HG02610 (cell line): ENCODE results near the gene USH1C.

Experiments used
- ATAC-seq: cut with Tn5 transposase; IDR thresholded peaks from one replicate; pipeline ENCODE4 v1.9.1; 2021; ENCODE audit warnings: mild to moderate bottlenecking, moderate library complexity; ENCODE audit not compliant: unreplicated experiment

The USH1C gene

GRCh38 chr11:17479284-17480214 is 64.7 kb downstream of the USH1C start:
- ATAC-seq = no peak

GRCh38 chr11:17478070-17478469 is 66.1 kb downstream of the USH1C start:
- ATAC-seq = no peak

DNA sequence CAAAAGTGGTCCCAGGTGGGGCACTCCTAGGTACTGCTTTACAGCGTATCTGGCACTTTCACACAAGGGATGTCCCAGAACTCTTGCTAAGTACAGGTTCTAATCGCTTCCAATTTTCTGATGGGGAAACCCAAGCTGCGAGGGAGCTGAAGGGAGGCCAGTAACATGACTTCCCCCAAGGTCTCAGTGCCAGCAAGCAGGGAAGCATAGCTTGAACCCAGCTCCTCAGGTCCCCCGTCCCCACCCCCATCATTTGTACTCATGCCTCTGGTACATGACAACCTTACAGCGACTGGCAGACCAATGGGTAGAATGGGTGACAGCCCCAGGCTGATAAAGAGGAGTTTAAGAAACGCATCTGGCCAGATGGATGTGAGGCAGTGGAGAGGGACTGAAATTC is 66.9 kb downstream of the USH1C start:
- ATAC-seq = no peak

DNA sequence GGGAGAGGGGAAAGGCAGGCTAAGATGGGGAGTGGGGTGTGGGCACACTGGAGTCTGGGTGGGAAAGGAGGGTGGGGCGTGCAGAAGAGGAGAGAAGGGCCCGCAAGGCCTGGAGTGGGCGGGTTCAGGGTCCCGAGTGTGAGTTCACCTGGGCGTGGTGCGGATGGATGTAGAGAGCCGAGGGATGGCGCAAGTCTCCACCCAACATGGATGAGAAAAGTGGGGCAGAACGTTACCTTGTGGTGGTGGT is 67.2 kb downstream of the USH1C start:
- ATAC-seq = no peak

DNA sequence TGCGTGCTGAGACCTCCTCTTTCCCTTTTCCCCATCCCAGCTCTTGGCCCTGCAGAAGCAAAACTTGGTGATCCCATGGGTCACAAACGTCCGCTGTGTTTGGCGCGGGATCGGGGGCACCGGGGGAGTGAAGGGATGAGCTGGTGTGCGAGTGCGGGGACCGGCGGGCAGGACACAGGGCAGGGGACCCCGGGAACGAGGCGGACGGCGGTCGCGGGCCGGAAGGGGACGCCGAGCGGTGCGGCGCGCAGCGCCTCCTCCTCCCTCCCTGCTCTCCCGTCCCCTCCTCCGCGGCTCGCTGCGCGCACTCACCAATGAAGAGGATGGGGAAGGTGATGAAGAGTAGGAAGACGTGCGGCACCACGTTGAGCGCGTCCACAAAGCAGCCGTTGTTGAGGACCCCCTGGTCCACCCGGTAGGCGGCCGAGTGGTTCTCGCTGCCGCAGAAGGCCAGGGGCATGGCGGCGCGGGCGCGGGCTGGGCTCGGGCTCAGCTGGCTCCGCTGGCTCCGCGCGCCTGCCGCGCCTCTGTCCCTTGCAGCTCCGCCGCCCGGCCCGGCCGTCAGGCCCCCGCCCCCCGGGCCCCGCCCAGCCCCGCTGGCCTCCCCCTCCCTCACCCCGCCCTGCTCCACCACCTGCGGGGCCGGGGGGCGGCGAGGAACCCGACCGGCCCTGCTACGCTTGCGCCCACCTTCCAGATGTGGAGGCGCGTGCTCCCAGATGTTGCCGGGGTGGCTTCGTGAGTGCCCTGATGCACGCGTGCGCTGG is 67.7 kb downstream of the USH1C start, which contains the start of gene ABCC8:
Gene ABCC8 (minus strand): TSS at position 529 of the 767 bp plus-strand sequence. CDS start 69 bp downstream, at position 460.
- ATAC-seq = no peak

DNA sequence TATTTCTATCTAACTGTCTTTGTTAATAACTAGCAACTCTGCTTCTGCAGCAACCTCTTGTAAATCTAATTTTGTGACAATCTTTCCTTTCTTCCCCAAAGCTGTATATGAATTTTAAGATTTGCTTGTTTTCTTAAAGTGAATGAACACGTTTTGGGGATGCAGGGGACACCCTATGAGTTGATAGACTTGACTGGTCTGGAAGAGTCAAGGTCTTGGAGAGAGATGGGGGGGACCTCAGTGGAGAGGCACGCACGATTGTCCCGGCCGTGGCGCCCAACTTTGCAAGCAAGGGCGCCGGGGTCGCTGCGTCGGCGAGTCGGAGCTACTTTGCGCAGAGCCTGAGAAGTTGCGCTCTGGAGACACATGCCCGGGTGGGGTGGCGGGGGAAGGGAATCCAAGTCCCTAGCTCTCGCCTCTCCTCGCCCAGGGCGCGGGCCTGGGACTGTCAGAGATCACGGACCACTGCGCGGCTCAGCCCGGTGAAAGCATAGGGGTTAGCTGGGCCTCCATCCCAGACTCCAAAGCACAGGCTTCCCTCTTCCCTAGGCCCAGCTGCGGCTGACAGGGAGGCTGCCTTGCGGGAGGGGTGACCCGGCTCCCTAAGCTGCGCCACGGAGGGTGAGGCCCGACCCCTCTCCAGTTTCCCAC is 68.4 kb downstream of the USH1C start:
- ATAC-seq = no peak

DNA sequence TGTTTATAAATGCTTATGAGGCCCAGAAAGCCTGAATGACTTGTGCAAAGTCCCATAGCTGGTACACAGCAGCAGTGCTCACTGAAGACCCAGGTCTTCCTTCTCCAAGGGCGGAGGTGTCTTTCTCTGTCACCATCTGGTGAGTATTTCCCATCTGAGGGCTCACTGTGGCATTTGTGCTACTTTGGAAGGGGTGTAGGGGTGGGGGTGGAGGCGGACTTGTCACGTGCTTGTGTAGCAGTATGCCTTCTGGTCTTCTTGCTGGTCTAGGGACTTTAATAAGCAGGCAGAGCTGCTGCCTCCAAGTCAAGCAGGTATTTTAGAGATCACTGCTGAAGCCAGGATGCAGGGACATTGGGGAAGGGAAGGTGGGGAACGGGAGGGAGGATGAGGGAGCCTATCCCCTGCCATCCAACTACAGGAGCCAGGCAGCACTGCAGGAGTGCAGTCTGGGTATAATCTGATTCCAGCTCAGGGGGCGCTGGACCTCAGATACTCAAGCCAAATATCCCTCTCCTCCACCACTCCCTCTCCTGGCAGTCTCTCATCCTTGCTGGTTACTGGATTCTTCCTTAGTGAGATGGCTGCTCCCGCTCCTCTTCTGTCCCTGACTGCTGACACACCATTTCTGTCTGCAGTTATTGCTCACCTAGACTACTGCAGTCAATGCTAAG is 71.0 kb downstream of the USH1C start:
- ATAC-seq = no peak

DNA sequence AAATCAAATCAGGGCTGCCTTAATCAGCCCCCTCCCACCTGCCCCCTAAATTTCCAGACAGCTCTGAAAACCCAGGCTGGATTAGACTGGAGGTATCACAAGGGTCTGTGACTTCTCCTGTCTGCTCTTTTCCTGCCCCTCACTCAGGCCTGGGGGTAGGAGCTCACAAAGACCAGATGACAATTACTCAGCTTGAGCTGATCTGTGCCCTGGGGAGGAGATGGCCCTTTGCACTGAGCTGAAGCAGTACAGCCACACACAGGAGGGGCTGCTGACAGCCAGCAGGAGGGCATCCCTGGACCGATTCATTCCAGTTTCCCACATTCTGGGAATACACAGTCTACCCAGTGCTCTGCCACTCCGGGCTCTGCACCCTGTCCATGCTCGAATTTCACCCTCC is 71.7 kb downstream of the USH1C start:
- no peak for ATAC-seq

DNA sequence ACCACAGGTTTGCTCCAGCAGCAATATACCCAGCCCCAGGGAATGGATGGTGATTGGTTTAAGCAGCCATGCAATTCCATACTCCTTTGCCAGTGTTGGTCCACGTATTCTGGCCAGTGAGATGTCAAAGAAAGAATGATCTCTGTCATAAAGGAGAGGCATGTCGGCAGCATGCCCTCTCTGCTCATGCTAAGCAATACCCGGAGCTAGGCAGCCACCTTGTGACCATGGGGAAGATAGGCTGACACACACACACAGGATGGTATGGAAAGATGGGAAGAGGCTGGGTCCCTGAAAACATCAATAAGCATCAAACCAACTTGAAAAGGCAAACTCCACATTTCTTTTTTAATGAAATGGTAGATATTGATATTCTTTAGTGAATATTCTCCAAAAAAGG is 72.7 kb downstream of the USH1C start:
- no peak for ATAC-seq

DNA sequence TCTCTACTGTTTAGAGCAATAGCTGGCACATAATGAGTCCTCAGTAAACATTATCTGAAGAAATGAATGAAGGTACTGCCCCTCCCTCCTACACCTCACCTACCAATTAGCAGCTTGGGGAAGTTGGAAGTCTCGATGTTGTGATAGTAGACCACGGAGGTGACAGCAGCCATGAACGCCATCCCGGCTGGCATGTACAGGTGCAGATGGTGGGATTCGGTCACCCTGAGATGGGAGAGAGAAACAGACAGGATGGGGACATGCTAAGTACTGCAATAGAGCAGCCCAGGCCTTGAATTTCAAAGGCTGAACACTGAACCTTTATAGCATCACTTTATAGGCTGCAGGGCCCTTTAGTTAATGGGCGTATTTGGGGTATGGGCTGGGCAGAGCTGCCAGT is 74.2 kb downstream of the USH1C start:
- no peak for ATAC-seq

DNA sequence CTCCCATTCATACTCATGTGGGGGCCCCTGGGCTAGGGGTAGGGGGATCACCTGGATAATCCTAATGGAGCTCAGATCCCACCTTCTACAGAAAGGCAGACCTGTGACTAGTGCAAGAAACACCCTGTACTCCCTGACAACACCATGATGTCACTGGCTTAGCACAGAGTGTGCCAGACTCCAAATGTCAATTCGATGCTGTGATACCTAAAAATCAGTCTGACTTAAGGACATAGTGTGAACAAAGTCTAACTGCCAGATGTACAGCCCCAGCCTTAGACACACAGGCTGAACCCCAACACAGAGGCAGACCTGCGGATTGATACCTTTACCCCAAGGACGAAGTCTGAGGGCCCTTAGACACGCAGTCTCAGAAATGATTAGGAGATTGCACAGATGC is 76.1 kb downstream of the USH1C start:
- ATAC-seq = no peak

- no peak for ATAC-seq
Observed at GRCh38 chr11:17463546-17464174, 80.6 kb downstream of the USH1C start.

DNA sequence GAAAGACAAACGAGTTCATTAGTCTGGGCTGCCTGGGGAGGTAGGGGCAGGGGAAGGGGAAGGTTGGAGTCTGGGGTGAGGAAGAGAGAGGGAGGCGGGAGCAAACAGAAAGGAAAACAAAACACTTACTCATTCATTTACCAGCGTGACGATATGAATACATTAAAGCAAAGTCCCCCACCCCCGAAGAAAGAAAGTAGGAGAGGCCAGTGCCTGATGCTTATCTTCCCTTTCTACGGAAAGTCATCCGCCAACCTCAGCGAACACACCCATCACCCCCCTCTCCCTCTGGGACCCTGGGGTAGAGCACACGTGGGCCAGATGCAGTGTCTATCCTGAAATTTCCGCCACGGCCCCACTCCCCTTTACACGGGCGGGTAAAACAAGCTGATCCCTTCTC is 81.3 kb downstream of the USH1C start:
- ATAC-seq = no peak

GRCh38 chr11:17460406-17460805 is 83.8 kb downstream of the USH1C start:
- ATAC-seq = no peak

- no peak for ATAC-seq
Observed at GRCh38 chr11:17459236-17459896, 84.8 kb downstream of the USH1C start.

DNA sequence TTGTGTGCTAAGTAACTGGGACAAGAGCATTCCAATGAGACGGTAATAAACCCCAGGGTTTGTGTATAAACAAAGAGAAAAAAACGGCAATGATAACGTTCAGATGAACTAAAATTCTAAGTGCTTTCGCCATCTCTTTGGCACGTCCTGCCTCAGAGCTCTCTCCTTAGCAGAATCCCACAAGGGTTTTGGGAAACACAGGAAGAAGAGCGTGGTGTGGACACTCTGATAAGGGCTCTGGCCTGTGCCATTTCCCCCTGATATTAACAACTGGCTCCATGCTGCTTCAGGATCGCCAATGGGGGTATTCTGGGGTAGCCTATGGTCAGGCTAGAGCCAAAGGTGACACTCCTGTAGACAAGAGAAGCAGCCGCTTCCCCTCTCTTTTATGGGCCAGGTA is 85.9 kb downstream of the USH1C start:
- ATAC-seq = no peak

DNA sequence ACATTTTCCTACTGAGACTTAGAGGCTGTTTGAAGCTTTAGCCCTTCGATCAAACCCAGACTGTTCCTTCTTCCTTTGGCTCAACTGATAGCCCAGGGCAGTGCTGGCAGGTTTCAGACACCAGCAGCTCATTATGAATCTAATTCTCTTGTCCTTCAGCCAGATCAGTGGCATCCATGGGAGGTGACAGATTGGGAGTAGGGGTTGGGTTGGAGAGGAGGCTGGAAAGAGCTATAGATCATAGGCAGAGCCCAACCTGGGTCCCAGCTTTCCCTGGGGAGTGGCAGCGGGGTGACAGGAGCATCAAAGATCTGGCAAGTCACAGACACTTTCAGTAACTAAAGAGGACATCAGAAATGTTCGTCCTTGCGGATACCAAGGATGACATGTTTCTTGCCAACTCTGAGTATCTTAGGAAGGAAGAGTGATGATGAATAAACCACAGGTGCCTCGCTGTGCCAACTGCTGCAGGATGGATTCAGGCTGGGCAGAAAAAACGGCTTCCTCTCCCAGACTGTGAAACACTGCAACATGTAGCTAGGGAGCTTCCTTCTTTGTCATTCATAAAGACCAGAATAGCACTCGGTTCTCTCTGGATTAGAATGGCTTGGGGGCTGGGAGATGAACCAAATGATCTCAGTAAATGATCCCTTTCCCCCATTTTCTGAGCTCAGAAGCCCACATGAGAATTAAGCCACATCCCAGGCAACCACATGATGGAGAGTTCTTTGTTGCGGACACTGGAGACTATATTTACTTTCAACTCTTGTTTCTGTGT is 86.6 kb downstream of the USH1C start:
- no peak for ATAC-seq

DNA sequence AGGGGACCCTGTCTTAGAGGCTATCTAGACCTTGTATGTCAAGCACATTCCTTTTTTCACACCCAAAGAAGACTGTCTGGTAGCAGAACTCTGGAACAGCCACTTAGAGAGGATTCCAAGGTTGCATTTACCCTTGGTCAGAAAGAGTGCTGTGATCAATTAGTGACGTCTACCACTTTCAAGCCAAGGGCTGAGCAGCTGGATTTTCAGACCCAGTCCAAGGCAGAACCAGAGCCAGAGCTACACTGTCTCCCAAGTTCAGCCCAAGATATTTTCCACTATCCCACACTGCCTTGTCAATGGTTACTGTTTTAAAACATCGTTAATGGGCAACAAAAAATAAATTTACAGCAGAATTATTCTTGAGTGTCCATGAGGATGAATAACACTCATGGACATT is 91.5 kb downstream of the USH1C start:
- ATAC-seq = no peak

DNA sequence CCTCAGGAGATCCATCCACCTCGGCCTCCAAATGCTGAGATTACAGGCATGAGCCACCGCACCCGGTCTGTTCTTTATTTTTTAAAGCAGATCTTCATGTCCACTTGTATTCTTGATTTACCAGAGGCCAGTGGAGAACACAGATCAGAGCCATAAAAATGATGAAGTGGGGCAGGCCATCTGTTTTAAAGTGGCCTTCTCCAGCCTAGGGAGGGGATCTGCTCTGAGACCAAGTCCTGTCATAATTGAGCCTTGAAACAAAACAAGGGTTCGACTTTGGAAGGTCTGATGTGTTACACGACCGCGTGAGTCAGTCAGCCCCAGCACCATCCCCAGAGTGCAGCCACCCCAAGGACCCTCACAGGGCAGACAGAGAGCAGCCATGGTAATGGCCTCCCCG is 95.1 kb downstream of the USH1C start:
- no peak for ATAC-seq
